ENCODE measurements around the gene MRAP.

GRCh38 chr21:32337206-32337605 lies 38.6 kb downstream of the MRAP start:
- no peak for TF ChIP-seq EZH2 (IDR thresholded peaks at IDR 0.05; ENCODE audit: insufficient read depth, poor library complexity, severe bottlenecking)
- TF ChIP-seq EZH2phosphoT487 (IDR thresholded peaks at IDR 0.05; ENCODE audit: insufficient read depth, low read depth), result no peak

Data from GM23248 (cell line).